HepG2 (cell line): ENCODE data around the gene OR1D5. TPM values are rescaled to one million over a fixed set of nuclear protein-coding genes. Genes with fewer than 3 reads are reported as not detected.

ENCODE experiments used
- ATAC-seq: fragments of 200-7000 bp; cut with Tn5 transposase; 3 replicates; pipeline ENCODE4 v1.9.1; 2020; ENCODE audit warnings: mild to moderate bottlenecking, moderate library complexity
- BruUV-seq: library from RNA; stranded (reverse); fragments of 400-500 nt; replicated peaks from 2 replicates; lab custom pipeline; 2021; lab: Mats Ljungman, UMichigan
- CTCF ChIA-PET: fragments of 300-600 bp; formaldehyde crosslinking; extraction: SDS; loops from one replicate; lab custom pipeline; 2021; ENCODE audit warnings: low total read pairs, inconsistent platforms, low intra/inter-chr PET ratio; lab: Yijun Ruan, JAX
- POLR2A ChIA-PET: fragments of 350-600 bp; sonication (Branson Sonifier 250); formaldehyde crosslinking; loops from one replicate; lab custom pipeline; 2020; ENCODE audit warnings: antibody characterized with exemption, inconsistent platforms; lab: Yijun Ruan, JAX
- DNase-seq: peaks from one replicate; pipeline ENCODE4 v3.0.0-alpha.2; 2015; ENCODE audit warnings: low spot score
- FAIRE-seq: peaks from 3 replicates; lab custom pipeline; 2011; peaks lifted over from hg19 to GRCh38; lab: Jason Lieb, UNC
- H2AFZ ChIP-seq: one replicate; pipeline ENCODE4 v1.6.1; 2011; ENCODE audit warnings: low read length, inconsistent platforms
- H3K27ac ChIP-seq: fragments of 300-600 bp; 3 replicates; pipeline ENCODE4 v1.8.0; 2011; ENCODE audit warnings: mixed run types, mild to moderate bottlenecking, mixed read lengths, low read length, inconsistent platforms; ENCODE audit not compliant: insufficient read depth; ENCODE audit errors: extremely low read length
- H3K27me3 ChIP-seq, 2 experiments: fragments of 200-600 bp in 1 of 2; 2 replicates in 1 of 2; 3 replicates in 1 of 2; pipeline versions ENCODE4 v1.6.0 to v1.8.0; 2011; ENCODE audit warnings: low read length in 2 of 2, mild to moderate bottlenecking in 2 of 2, moderate library complexity in 2 of 2, inconsistent platforms in 1 of 2; ENCODE audit not compliant: insufficient read depth in 2 of 2, control insufficient read depth in 1 of 2
- H3K36me3 ChIP-seq, 2 experiments: fragments of 200-600 bp in 1 of 2; replicated peaks in 1 of 2; 2 replicates in 1 of 2; 3 replicates in 1 of 2; pipeline versions ENCODE4 v1.5.1 to v1.8.0; 2011; ENCODE audit warnings: low read length in 2 of 2, inconsistent platforms in 1 of 2; ENCODE audit not compliant: insufficient read depth in 2 of 2, control insufficient read depth in 1 of 2
- H3K4me1 ChIP-seq: 2 replicates; pipeline ENCODE4 v1.5.1; 2012; ENCODE audit warnings: low read length, inconsistent platforms; ENCODE audit not compliant: insufficient read depth
- H3K4me2 ChIP-seq: 2 replicates; pipeline ENCODE4 v1.6.0; 2011; ENCODE audit warnings: low read depth, low read length, inconsistent platforms
- H3K4me3 ChIP-seq, 3 experiments: fragments of 200-600 bp in 1 of 3; sonication (generic), shearing (Covaris generic) in 1 of 3; replicated peaks in 1 of 3; 2 replicates each; pipeline ENCODE4 v1.5.1; 2011 to 2016; ENCODE audit warnings: low read length in 3 of 3, inconsistent platforms in 2 of 3, low read depth in 2 of 3, mild to moderate bottlenecking in 2 of 3, control low read depth in 1 of 3, mixed read lengths in 1 of 3; ENCODE audit not compliant: insufficient read depth in 1 of 3
- H3K79me2 ChIP-seq: one replicate; pipeline ENCODE4 v1.6.1; 2011; ENCODE audit warnings: low read length, inconsistent platforms; ENCODE audit not compliant: insufficient read depth
- H3K9ac ChIP-seq: 2 replicates; pipeline ENCODE4 v1.6.0; 2011; ENCODE audit warnings: mild to moderate bottlenecking, low read depth, low read length, inconsistent platforms; ENCODE audit not compliant: insufficient read depth
- H3K9me3 ChIP-seq: 2 replicates; pipeline ENCODE4 v1.5.1; 2012; ENCODE audit warnings: mild to moderate bottlenecking, low read length
- H4K20me1 ChIP-seq: 2 replicates; pipeline ENCODE4 v1.6.0; 2011; ENCODE audit warnings: inconsistent platforms, mild to moderate bottlenecking, low read length, moderate library complexity; ENCODE audit not compliant: insufficient read depth
- ELF4 ChIP-seq: sonication (generic); formaldehyde crosslinking; IDR thresholded peaks from 2 replicates; pipeline ENCODE4 v1.5.0; 2020; ENCODE audit warnings: missing genetic modification reagents, mild to moderate bottlenecking, moderate library complexity, borderline replicate concordance
- KDM5A ChIP-seq: fragments of 200-600 bp; sonication (generic); IDR thresholded peaks from 2 replicates; pipeline ENCODE4 v1.7.0; 2018; ENCODE audit warnings: antibody characterized with exemption, mild to moderate bottlenecking, low read length, borderline replicate concordance
- KMT2A ChIP-seq: sonication (generic); formaldehyde crosslinking; IDR thresholded peaks from 2 replicates; pipeline ENCODE4 v1.4.0; 2020; ENCODE audit warnings: missing genetic modification reagents
- ZNF253 ChIP-seq: sonication (generic); formaldehyde crosslinking; IDR thresholded peaks from 2 replicates; pipeline ENCODE4 v1.8.0; 2022; ENCODE audit warnings: mild to moderate bottlenecking, missing genetic modification reagents, borderline replicate concordance
- ZNF441 ChIP-seq: sonication (generic); formaldehyde crosslinking; IDR thresholded peaks from 2 replicates; pipeline ENCODE4 v1.7.0; 2021; ENCODE audit warnings: missing genetic modification reagents, borderline replicate concordance
- WGBS: methylation state at CpG from one replicate; pipeline ENCODE4 v1.1.6; 2017; ENCODE audit warnings: low lambda C conversion rate; 5-methylcytosine and 5-hydroxymethylcytosine counted together
- in situ Hi-C: cut with HindIII; loops from 2 replicates; pipeline ENCODE4 v1.10.0; 2017; ENCODE audit warnings: low pct_unique_long_range_greater_than_20kb; ENCODE audit not compliant: extremely low pct_ligation_motif_present
- intact Hi-C: fragments of 100-400 bp; cut with micrococcal nuclease; formaldehyde crosslinking; loops from one replicate; pipeline ENCODE4 v1.10.0; 2022; ENCODE audit not compliant: unreplicated experiment
- polyA plus RNA-seq, 8 experiments: library from polyadenylated mRNA; depleted of rRNA in 3 of 8; stranded (reverse) in 7 of 8; unstranded in 1 of 8; fragments of >200 nt; fragmentation: Illumina TruSeq in 4 of 8; extraction: Trizol in 4 of 8; gene quantifications; 2 replicates each; pipeline versions ENCODE4 v1.2.1 to v1.2.3, GENCODE V29; 2011 to 2016; ENCODE audit warnings: low read depth in 4 of 8, missing spikeins in 1 of 8, mixed read lengths in 1 of 8; ENCODE audit not compliant: insufficient read depth in 1 of 8
- total RNA-seq, 5 experiments: library from RNA; depleted of rRNA; stranded (reverse); fragments of >200 nt; fragmentation: Illumina TruSeq; extraction: Trizol; gene quantifications; 2 replicates each; pipeline ENCODE4 v1.2.3, GENCODE V29; 2016; ENCODE audit warnings: low read depth in 1 of 5
- TF ChIP-seq, protein P1 (sequence below): sonication (generic); formaldehyde crosslinking; IDR thresholded peaks from 2 replicates; pipeline ENCODE4 v1.4.0; 2020; ENCODE audit warnings: low read depth, missing genetic modification reagents
- TF ChIP-seq, protein P2 (sequence below): IDR thresholded peaks from 2 replicates; pipeline ENCODE4 v1.6.1; 2016; ENCODE audit warnings: missing genetic modification reagents, missing compliant biosample characterization

Gene OR1D5
- total and polyA plus RNA-seq, 2 of the 13 experiments (the other 11 are each of a cell fraction or from before 2014, with no cell fraction given), result not detected

DNA sequence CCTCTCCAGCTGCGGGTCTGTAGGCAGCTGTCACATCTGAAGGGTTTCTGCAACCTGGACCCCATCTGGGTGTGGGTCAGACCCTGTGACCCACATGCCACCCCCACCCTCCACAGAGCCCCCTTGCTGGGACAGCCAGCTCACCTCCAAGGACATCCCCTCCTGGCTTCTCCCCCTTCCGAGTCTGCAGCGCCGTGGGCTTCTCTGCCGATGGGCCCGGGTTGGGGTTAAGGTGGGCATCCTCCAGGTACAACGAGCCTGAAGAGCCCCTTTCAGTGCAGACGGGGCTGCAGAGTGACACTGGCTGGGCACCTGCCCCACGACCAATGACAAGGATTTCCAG, 28.9 kb downstream of the OR1D5 start:
- H3K4me3 ChIP-seq, result no peak overlapping the region
- DNase-seq, result no peak
- no peak overlapping the region for H3K4me2 ChIP-seq
- intact Hi-C loops (no loop called here), in situ Hi-C loops (no loop called here)
- ATAC-seq, result no peak
- BruUV-seq, result no TSS peak
- 88% methylated on average over 8 of the region's 9 CpGs for WGBS
- no peaks in the 10 kb centered on the region for H3K4me1 ChIP-seq
- TF ChIP-seq ZNF253 (CRISPR knock-in tag) (no peak), KMT2A (CRISPR knock-in tag) (no peak), ZNF441 (CRISPR knock-in tag) (no peak), ELF4 (CRISPR knock-in tag) (no peak), KDM5A (no peak)
- TF ChIP-seq, protein P1, sequence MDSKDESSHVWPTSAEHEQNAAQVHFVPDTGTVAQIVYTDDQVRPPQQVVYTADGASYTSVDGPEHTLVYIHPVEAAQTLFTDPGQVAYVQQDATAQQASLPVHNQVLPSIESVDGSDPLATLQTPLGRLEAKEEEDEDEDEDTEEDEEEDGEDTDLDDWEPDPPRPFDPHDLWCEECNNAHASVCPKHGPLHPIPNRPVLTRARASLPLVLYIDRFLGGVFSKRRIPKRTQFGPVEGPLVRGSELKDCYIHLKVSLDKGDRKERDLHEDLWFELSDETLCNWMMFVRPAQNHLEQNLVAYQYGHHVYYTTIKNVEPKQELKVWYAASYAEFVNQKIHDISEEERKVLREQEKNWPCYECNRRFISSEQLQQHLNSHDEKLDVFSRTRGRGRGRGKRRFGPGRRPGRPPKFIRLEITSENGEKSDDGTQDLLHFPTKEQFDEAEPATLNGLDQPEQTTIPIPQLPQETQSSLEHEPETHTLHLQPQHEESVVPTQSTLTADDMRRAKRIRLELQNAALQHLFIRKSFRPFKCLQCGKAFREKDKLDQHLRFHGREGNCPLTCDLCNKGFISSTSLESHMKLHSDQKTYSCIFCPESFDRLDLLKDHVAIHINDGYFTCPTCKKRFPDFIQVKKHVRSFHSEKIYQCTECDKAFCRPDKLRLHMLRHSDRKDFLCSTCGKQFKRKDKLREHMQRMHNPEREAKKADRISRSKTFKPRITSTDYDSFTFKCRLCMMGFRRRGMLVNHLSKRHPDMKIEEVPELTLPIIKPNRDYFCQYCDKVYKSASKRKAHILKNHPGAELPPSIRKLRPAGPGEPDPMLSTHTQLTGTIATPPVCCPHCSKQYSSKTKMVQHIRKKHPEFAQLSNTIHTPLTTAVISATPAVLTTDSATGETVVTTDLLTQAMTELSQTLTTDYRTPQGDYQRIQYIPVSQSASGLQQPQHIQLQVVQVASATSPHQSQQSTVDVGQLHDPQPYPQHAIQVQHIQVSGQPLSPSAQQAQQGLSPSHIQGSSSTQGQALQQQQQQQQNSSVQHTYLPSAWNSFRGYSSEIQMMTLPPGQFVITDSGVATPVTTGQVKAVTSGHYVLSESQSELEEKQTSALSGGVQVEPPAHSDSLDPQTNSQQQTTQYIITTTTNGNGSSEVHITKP (CRISPR knock-in tag), result no peak
- TF ChIP-seq, protein P2, sequence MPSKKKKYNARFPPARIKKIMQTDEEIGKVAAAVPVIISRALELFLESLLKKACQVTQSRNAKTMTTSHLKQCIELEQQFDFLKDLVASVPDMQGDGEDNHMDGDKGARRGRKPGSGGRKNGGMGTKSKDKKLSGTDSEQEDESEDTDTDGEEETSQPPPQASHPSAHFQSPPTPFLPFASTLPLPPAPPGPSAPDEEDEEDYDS (CRISPR knock-in tag), result no peak
- no peaks in the 10 kb centered on the region for H4K20me1 ChIP-seq
- no peaks in the 10 kb centered on the region for H3K79me2 ChIP-seq
- no peak overlapping the region for H2AFZ ChIP-seq
- ChIA-PET CTCF (no interaction called here), POLR2A (no interaction called here)
- peaks cover 2 to 6% of the 10 kb centered on the region in 2 experiments; a peak in 4 of 5 replicates for H3K36me3 ChIP-seq
- no peak overlapping the region for H3K27ac ChIP-seq
- no peaks in the 10 kb centered on the region for H3K27me3 ChIP-seq
- FAIRE-seq, result no peak
- H3K9ac ChIP-seq, result no peak overlapping the region
- H3K9me3 ChIP-seq, result no peaks in the 10 kb centered on the region
